Smooth muscle cell (in vitro differentiated cells): ENCODE data around the gene KRT83. TPM values are rescaled to one million over a fixed set of nuclear protein-coding genes. Genes with fewer than 3 reads are reported as not detected.

Experiments used
- DNase-seq: peaks from one replicate; lab custom pipeline; 2025; ENCODE audit not compliant: unreplicated experiment; lab: John Stamatoyannopoulos, UW
- H2AFZ ChIP-seq: fragments of 200-600 bp; sonication (generic); 2 replicates; pipeline ENCODE4 v1.6.0; 2016; ENCODE audit warnings: antibody characterized with exemption, low read depth, mild to moderate bottlenecking
- H3F3A ChIP-seq: fragments of 200-600 bp; sonication (generic); 2 replicates; pipeline ENCODE4 v1.6.0; 2017; ENCODE audit warnings: antibody characterized with exemption, low read depth
- H3K27ac ChIP-seq: fragments of 200-600 bp; sonication (generic); 2 replicates; pipeline ENCODE4 v1.5.1; 2016; ENCODE audit warnings: low read depth, mild to moderate bottlenecking
- H3K27me3 ChIP-seq: fragments of 200-600 bp; sonication (generic); 2 replicates; pipeline ENCODE4 v1.6.1; 2016; ENCODE audit warnings: low read depth, mild to moderate bottlenecking
- H3K36me3 ChIP-seq: fragments of 200-600 bp; sonication (generic); 2 replicates; pipeline ENCODE4 v1.5.1; 2016; ENCODE audit warnings: low read depth
- H3K4me1 ChIP-seq: fragments of 200-600 bp; sonication (generic); 2 replicates; pipeline ENCODE4 v1.5.1; 2016; ENCODE audit warnings: low read depth
- H3K4me2 ChIP-seq: fragments of 200-600 bp; sonication (generic); 2 replicates; pipeline ENCODE4 v1.6.0; 2016; ENCODE audit warnings: mild to moderate bottlenecking
- H3K4me3 ChIP-seq: fragments of 200-600 bp; sonication (generic); 2 replicates; pipeline ENCODE4 v1.5.1; 2016; ENCODE audit warnings: mild to moderate bottlenecking
- H3K79me2 ChIP-seq: fragments of 200-600 bp; sonication (generic); 2 replicates; pipeline ENCODE4 v1.6.0; 2016; ENCODE audit warnings: low read depth, mild to moderate bottlenecking
- H3K9ac ChIP-seq: fragments of 200-600 bp; sonication (generic); 2 replicates; pipeline ENCODE4 v1.6.0; 2016; ENCODE audit warnings: low read depth
- H3K9me3 ChIP-seq: fragments of 200-600 bp; sonication (generic); replicated peaks from 2 replicates; pipeline ENCODE4 v1.5.1; 2016; ENCODE audit warnings: low read depth
- H4K20me1 ChIP-seq: fragments of 200-600 bp; sonication (generic); 2 replicates; pipeline ENCODE4 v1.6.0; 2016; ENCODE audit warnings: low read depth
- WGBS: methylation state at CpG from one replicate; pipeline ENCODE4 v1.1.7; 2016; ENCODE audit warnings: low lambda C conversion rate; 5-methylcytosine and 5-hydroxymethylcytosine counted together
- polyA plus RNA-seq: library from polyadenylated mRNA; unstranded; fragments of >200 nt; fragmentation: Nextera tagmentation; extraction: Ambion mirVana; gene quantifications from 2 replicates; pipeline ENCODE4 v1.2.1, GENCODE V29; 2016
- total RNA-seq: library from RNA; depleted of rRNA; stranded (reverse); fragments of >200 nt; gene quantifications from 2 replicates; pipeline ENCODE4 v1.2.3, GENCODE V29; 2014
- TF ChIP-seq, protein P1 (sequence below): fragments of 200-600 bp; sonication (generic); IDR thresholded peaks from 2 replicates; pipeline ENCODE4 v1.5.1; 2017; ENCODE audit warnings: borderline replicate concordance, mild to moderate bottlenecking, antibody characterized with exemption; ENCODE audit not compliant: insufficient read depth, poor library complexity, severe bottlenecking

The KRT83 gene
- total and polyA plus RNA-seq, 2 experiments from 2014 or later: not detected

DNA sequence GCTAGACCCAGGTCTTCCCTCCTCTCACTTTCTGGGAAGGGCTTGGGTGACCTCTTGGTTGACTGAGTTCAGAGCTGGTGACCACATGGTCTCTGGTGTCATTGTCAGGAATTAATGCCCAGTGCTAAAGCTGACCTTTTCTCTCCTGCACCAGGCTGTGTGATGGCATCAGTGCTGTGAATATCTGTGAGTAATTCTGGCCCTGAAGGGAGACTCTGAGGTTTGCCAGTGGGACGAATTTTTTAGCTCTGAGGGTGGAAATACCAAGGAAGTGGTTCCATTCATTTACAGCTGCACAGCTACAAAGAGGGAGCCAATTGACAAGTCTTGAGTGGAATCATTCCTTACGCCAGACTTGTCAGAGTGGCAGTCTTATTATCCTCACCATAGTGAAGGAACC, 53.0 kb downstream of the KRT83 start:
- Histone ChIP-seq H3F3A (no peaks in the 10 kb centered on the region), H2AFZ (no peak overlapping the region), H4K20me1 (no peaks in the 10 kb centered on the region), H3K79me2 (no peaks in the 10 kb centered on the region), H3K27ac (no peak overlapping the region), H3K9me3 (no peaks in the 10 kb centered on the region), H3K4me3 (no peak overlapping the region), H3K4me2 (no peak overlapping the region), H3K9ac (no peak overlapping the region), H3K4me1 (no peaks in the 10 kb centered on the region), H3K27me3 (peaks cover 43% of the 10 kb centered on the region), H3K36me3 (no peaks in the 10 kb centered on the region)
- no peak for DNase-seq
- WGBS: 76% methylated on average over 2 of the region's 2 CpGs
- TF ChIP-seq, protein P1, sequence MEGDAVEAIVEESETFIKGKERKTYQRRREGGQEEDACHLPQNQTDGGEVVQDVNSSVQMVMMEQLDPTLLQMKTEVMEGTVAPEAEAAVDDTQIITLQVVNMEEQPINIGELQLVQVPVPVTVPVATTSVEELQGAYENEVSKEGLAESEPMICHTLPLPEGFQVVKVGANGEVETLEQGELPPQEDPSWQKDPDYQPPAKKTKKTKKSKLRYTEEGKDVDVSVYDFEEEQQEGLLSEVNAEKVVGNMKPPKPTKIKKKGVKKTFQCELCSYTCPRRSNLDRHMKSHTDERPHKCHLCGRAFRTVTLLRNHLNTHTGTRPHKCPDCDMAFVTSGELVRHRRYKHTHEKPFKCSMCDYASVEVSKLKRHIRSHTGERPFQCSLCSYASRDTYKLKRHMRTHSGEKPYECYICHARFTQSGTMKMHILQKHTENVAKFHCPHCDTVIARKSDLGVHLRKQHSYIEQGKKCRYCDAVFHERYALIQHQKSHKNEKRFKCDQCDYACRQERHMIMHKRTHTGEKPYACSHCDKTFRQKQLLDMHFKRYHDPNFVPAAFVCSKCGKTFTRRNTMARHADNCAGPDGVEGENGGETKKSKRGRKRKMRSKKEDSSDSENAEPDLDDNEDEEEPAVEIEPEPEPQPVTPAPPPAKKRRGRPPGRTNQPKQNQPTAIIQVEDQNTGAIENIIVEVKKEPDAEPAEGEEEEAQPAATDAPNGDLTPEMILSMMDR: no peak

DNA sequence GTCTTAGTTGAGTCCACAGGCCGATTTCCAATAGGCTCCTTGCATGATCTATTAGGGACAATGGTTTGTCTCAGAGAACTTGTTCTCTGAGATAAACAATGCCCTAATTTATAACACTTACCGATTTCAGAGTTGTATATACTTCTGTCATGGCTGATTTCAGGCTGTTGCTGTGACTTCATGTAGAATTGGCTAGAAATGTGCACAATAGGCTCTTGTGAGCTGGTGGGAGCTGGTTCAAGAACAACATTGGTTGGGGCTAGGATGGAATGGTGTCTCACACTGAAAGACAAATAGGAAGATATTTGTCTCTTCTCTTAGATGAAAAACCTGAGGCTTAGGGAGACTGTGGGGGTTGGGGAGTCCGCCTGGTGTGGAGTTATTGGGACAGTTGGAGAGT, 53.5 kb downstream of the KRT83 start:
- Histone ChIP-seq H2AFZ (no peak overlapping the region), H3K4me2 (no peak overlapping the region)
- 89% methylated on average over 3 of the region's 3 CpGs for WGBS

DNA sequence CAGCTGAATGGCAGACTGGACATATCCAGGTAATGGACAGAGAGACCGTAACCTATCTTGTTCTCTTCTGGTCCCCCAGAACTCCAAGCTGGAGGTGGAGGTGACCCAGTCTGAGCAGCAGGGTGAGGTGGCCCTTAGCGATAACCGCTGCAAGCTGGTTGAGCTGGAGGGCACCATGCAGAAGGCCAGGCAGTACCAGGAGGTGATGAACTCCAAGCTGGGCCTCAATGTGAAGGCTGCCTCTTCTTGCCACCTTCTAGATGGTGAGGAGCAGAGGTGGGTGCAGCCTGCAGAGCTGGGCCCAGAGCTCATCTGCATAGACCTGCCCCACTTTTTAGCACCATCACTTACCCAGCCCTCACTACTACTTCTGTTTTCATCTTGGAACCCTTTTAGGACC, 53.9 kb downstream of the KRT83 start:
- Histone ChIP-seq H3K27ac (no peak overlapping the region), H3F3A (no peaks in the 10 kb centered on the region), H3K79me2 (no peaks in the 10 kb centered on the region), H3K4me3 (no peak overlapping the region), H3K9ac (no peak overlapping the region), H3K9me3 (no peaks in the 10 kb centered on the region), H4K20me1 (no peaks in the 10 kb centered on the region), H3K4me2 (no peak overlapping the region), H3K36me3 (no peaks in the 10 kb centered on the region), H3K27me3 (peaks cover 34% of the 10 kb centered on the region), H3K4me1 (no peaks in the 10 kb centered on the region), H2AFZ (no peak overlapping the region)
- DNase-seq: no peak
- TF ChIP-seq, protein P1: no peak
- 97% methylated on average over 3 of the region's 3 CpGs for WGBS

More for the DNA sequence above, 53.5 kb downstream of the KRT83 start:
- H3K9ac ChIP-seq: no peak overlapping the region
- H3K36me3 ChIP-seq: no peaks in the 10 kb centered on the region
- H3K27me3 ChIP-seq: peaks cover 38% of the 10 kb centered on the region
- H3K9me3 ChIP-seq: no peaks in the 10 kb centered on the region
- no peaks in the 10 kb centered on the region for H3K4me1 ChIP-seq
- H3K4me3 ChIP-seq: no peak overlapping the region
- no peaks in the 10 kb centered on the region for H3F3A ChIP-seq
- no peak for DNase-seq
- H3K79me2 ChIP-seq: no peaks in the 10 kb centered on the region
- no peaks in the 10 kb centered on the region for H4K20me1 ChIP-seq
- no peak overlapping the region for H3K27ac ChIP-seq
- TF ChIP-seq, protein P1: no peak

DNA sequence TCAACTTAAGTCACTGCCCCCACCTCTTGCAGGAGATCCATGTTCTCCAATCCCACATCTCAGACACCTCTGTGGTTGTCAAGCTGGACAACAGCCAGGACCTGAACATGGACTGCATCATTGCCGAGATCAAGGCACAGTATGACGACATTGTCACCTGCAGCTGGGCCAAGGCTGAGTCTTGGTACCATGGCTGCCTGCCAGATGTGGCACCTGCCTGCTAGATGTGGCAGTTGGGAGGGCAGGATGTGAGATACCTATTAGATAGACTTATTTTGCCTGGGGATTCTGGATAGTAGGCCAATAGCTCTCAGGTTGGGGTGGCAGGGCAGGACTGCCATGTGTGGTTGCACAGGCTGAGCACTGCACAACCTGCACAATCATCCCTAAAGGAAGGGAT, 54.7 kb downstream of the KRT83 start:
- TF ChIP-seq, protein P1: no peak
- Histone ChIP-seq H3K9ac (no peak overlapping the region), H3K9me3 (no peaks in the 10 kb centered on the region), H2AFZ (no peak overlapping the region), H3K4me2 (no peak overlapping the region), H4K20me1 (no peaks in the 10 kb centered on the region), H3K27ac (no peak overlapping the region), H3K79me2 (no peaks in the 10 kb centered on the region), H3K27me3 (peaks cover 30% of the 10 kb centered on the region), H3K36me3 (no peaks in the 10 kb centered on the region), H3F3A (no peaks in the 10 kb centered on the region), H3K4me3 (no peak overlapping the region), H3K4me1 (no peaks in the 10 kb centered on the region)
- WGBS: 94% methylated on average over 2 of the region's 2 CpGs
- DNase-seq: no peak
